Gastrocnemius medialis (tissue), 4 donors: ENCODE results near the gene RIMBP2.

Experiments used
- CTCF ChIP-seq, 5 experiments: fragments of 450-650 bp in 3 of 5; fragments of 200-600 bp in 2 of 5; sonication (generic) in 2 of 5; IDR thresholded peaks in 4 of 5; conservative IDR thresholded peaks in 1 of 5; 1 replicate in 4 of 5; 2 replicates in 1 of 5; pipeline ENCODE4 v1.5.1; 2016 to 2019; ENCODE audit warnings: antibody characterized with exemption in 5 of 5, mild to moderate bottlenecking in 3 of 5, moderate library complexity in 3 of 5
- POLR2A ChIP-seq, 2 donors: fragments of 450-650 bp; IDR thresholded peaks; one replicate each; pipeline ENCODE4 v1.6.1; 2017; ENCODE audit warnings: antibody characterized with exemption in 2 of 2, mild to moderate bottlenecking in 2 of 2, moderate library complexity in 2 of 2

- TF ChIP-seq CTCF (IDR thresholded peaks at IDR 0.05 in 4 of 5, conservative IDR thresholded peaks at IDR 0.05 in 1 of 5) = no peak
- no peak for TF ChIP-seq POLR2A (IDR thresholded peaks at IDR 0.05)
These were observed 226.8 kb downstream of the RIMBP2 start for GRCh38 chr12:130489293-130489692.
